ENCODE results near the gene STAT2. TPM values are rescaled to one million over a fixed set of nuclear protein-coding genes. Genes with fewer than 3 reads are reported as not detected.

STAT2 gene
- polyA plus RNA-seq, 3 donors from 2014 or later, result 49.5 to 78.1 (median 61.4) TPM

DNA sequence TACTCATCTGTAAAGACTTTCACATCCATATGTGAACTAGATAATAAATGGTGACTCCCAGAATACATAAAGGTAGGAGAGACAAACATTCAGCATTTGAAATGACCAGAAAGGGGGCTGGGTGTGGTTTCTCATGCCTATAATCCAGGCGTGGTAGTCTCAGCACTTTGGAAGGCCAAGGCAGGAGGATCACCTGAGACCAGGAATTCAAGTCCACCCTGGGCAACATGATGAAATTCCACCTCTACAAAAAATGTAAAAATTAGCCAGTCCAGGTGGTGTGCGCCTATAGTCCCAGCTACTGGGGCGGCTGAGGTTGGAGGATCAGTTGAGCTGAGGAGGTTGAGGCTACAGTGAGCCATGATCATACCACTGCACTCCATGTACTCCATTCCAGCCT, 55.6 kb downstream of the STAT2 start:
- H3K4me3 Mint-ChIP-seq, result no peak overlapping the region
- H3K9me3 Mint-ChIP-seq, result no peaks in the 10 kb centered on the region
- no peak for DNase-seq
- H3K27ac Mint-ChIP-seq, result no peak overlapping the region
- H3K4me1 Mint-ChIP-seq, result peaks cover 21 to 32% of the 10 kb centered on the region in 2 donors
- peaks cover 0 to 6% (median 4%) of the 10 kb centered on the region in 3 donors for H3K36me3 Mint-ChIP-seq
- H3K27me3 Mint-ChIP-seq (ENCODE audit: low read depth in 3 of 3), result peaks cover 0 to 3% (median 2%) of the 10 kb centered on the region in 3 donors

DNA sequence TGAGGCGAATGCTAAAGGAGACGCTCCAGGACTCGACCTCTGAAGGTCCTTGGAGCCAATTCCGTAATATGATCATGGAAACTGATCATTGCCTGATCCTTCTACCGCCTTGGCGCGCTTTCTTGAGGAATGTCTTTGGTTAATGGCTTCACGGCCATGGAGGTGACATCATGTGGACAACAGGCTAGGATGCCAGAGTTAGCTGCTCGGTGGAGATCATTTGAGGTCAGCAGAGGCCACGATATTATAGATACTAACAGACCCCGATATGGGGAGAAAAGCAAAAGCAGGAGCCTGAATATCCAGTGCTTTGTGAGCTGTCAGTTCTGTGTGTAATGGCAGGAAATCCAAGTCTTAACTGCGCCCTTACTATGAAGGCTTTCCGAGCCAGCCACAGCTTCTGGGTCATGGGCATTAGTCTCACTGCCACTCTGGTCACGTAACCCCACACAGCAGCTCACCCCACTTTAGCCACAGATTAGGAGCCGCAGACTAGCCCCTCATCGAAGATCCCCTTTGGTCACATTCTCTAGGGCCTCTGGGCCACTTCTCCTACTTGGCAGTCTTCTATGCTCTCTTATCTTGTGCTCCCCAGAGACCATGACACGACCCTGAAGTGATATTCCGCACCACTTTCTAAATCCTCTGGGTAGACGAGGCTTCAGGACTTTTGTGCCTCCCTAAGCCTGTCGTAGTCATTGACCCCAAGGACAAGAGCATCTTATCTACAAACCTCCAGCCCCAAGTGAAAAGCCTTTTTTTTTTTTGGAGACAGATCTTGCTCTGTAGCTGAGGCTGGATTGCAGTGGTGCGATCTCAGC, 59.1 kb downstream of the STAT2 start:
- no peak for DNase-seq
- Mint-ChIP-seq H3K9me3 (no peaks in the 10 kb centered on the region), H3K4me1 (peaks cover 48 to 65% of the 10 kb centered on the region in 2 donors)

GRCh38 chr12:56299853-56300643, 59.9 kb downstream of the STAT2 start, which contains the start of gene CS:
TSS of gene CS (minus strand) at chr12:56300330. CDS start at chr12:56300201, 129 bp downstream.
- Mint-ChIP-seq H3K9me3 (no peaks in the 10 kb centered on the region), H3K27ac (peak within 1 kb of the TSS; percentile 98 to 99 (median 98)), H3K4me1 (peaks cover 48 to 65% of the 10 kb centered on the region in 2 donors), H3K4me3 (peak within 1 kb of the TSS; percentile 94 to 96 (median 94)), H3K36me3 (no peaks in the 10 kb centered on the region), H3K27me3 (ENCODE audit: low read depth in 3 of 3) (peaks cover 0 to 3% (median 2%) of the 10 kb centered on the region in 3 donors)
- DNase-seq, result peak; percentile 99

More for the DNA sequence above, 59.1 kb downstream of the STAT2 start:
- H3K27ac Mint-ChIP-seq, result peak overlapping the region; percentile 98 to 99 (median 98)
- no peaks in the 10 kb centered on the region for H3K36me3 Mint-ChIP-seq
- H3K4me3 Mint-ChIP-seq, result peak overlapping the region; percentile 94 to 96 (median 94)
- peaks cover 0 to 3% (median 2%) of the 10 kb centered on the region in 3 donors for H3K27me3 Mint-ChIP-seq (ENCODE audit: low read depth in 3 of 3)

GRCh38 chr12:56299308-56299852, 60.5 kb downstream of the STAT2 start:
- peak in 1 of 3 donors; percentile 14 for DNase-seq
- Mint-ChIP-seq H3K9me3 (no peaks in the 10 kb centered on the region), H3K36me3 (no peaks in the 10 kb centered on the region), H3K27ac (peak overlapping the region; percentile 94 to 99 (median 98)), H3K4me1 (peaks cover 48 to 65% of the 10 kb centered on the region in 2 donors), H3K4me3 (peak overlapping the region; percentile 94 to 96 (median 94)), H3K27me3 (ENCODE audit: low read depth in 3 of 3) (peaks cover 0 to 3% (median 2%) of the 10 kb centered on the region in 3 donors)

- peak overlapping the region; percentile 94 to 99 (median 98) for H3K27ac Mint-ChIP-seq
- H3K9me3 Mint-ChIP-seq, result no peaks in the 10 kb centered on the region
- H3K4me3 Mint-ChIP-seq, result peak overlapping the region; percentile 94 to 96 (median 94)
- H3K36me3 Mint-ChIP-seq, result no peaks in the 10 kb centered on the region
- no peak for DNase-seq
- H3K4me1 Mint-ChIP-seq, result peaks cover 51 to 70% of the 10 kb centered on the region in 2 donors
- peaks cover 0 to 3% (median 2%) of the 10 kb centered on the region in 3 donors for H3K27me3 Mint-ChIP-seq (ENCODE audit: low read depth in 3 of 3)
Observed at GRCh38 chr12:56298828-56299227, 61.1 kb downstream of the STAT2 start.

DNA sequence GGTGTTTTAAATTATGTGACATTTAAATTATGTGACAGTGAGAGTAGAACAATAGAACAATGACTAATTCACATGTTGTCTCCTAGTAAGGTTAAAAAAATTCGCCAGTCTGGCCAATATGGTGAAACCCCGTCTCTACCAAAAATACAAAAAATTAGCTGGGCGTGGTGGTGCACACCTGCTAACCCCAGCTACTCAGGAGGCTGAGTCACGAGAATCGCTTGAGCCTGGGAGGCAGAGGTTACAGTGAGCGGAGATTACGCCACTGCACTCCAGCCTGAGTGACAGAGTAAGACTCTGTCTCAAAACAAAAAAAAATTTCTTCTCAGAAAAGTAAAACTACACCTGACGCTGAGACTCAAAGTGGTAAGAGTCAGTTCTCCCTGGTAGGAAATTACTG, 62.5 kb downstream of the STAT2 start:
- DNase-seq, result no peak
- Mint-ChIP-seq H3K36me3 (no peaks in the 10 kb centered on the region), H3K27me3 (ENCODE audit: low read depth in 3 of 3) (peaks cover 0 to 3% (median 3%) of the 10 kb centered on the region in 3 donors), H3K4me1 (peaks cover 56 to 77% of the 10 kb centered on the region in 2 donors), H3K27ac (peak overlapping the region in 1 of 6 donors; percentile 50), H3K4me3 (peak overlapping the region in 1 of 5 donors; percentile 94), H3K9me3 (no peaks in the 10 kb centered on the region)

- peaks cover 0 to 3% (median 3%) of the 10 kb centered on the region in 3 donors for H3K27me3 Mint-ChIP-seq (ENCODE audit: low read depth in 3 of 3)
- no peaks in the 10 kb centered on the region for H3K9me3 Mint-ChIP-seq
- H3K4me3 Mint-ChIP-seq, result no peak overlapping the region
- DNase-seq, result no peak
- H3K36me3 Mint-ChIP-seq, result peaks cover 0 to 4% (median 0%) of the 10 kb centered on the region in 3 donors
- H3K27ac Mint-ChIP-seq, result peak overlapping the region in 2 of 6 donors; percentile 55 to 61
- peaks cover 51 to 72% of the 10 kb centered on the region in 2 donors for H3K4me1 Mint-ChIP-seq
Observed at GRCh38 chr12:56296295-56296694, 63.6 kb downstream of the STAT2 start.

- peaks cover 0 to 11% (median 0%) of the 10 kb centered on the region in 3 donors for H3K36me3 Mint-ChIP-seq
- H3K27me3 Mint-ChIP-seq (ENCODE audit: low read depth in 3 of 3), result peaks cover 0 to 3% (median 2%) of the 10 kb centered on the region in 3 donors
- H3K4me1 Mint-ChIP-seq, result peaks cover 35 to 56% of the 10 kb centered on the region in 2 donors
- H3K9me3 Mint-ChIP-seq, result no peaks in the 10 kb centered on the region
- H3K4me3 Mint-ChIP-seq, result no peak overlapping the region
- no peak for DNase-seq
- H3K27ac Mint-ChIP-seq, result no peak overlapping the region
Observed at GRCh38 chr12:56293795-56294194, 66.1 kb downstream of the STAT2 start.

Other genes starting within 250 kb of the STAT2 start
- 1,000 to 10,000 TPM; 2,591 to 7,233 (median 3,803) TPM for gene RPL41, start 243.5 kb downstream of the STAT2 start, polyA plus RNA-seq
- gene ZC3H10, start 241.8 kb downstream of the STAT2 start, polyA plus RNA-seq, result 1 to 10 TPM in 2 of 3 donors, under 1 TPM in 1; 0.86 to 4.2 (median 1.3) TPM
- 100 to 1,000 TPM; 217 to 502 (median 273) TPM for gene ESYT1, start 231.8 kb downstream of the STAT2 start, polyA plus RNA-seq
- 10 to 100 TPM in 1 of 3 donors, 1 to 10 TPM in 2; 1.5 to 12.9 (median 9.3) TPM for gene MYL6B, start 207.5 kb downstream of the STAT2 start, polyA plus RNA-seq
- 1,000 to 10,000 TPM; 2,998 to 5,712 (median 4,230) TPM for gene MYL6, start 201.7 kb downstream of the STAT2 start, polyA plus RNA-seq
- 100 to 1,000 TPM in 1 of 3 donors, 10 to 100 TPM in 2; 25.7 to 118 (median 43.7) TPM for gene SMARCC2, start 170.6 kb downstream of the STAT2 start, polyA plus RNA-seq
- gene RNF41, start 138.2 kb downstream of the STAT2 start, polyA plus RNA-seq, result 10 to 100 TPM; 49.0 to 55.1 (median 49.3) TPM
- gene NABP2, start 135.8 kb downstream of the STAT2 start, polyA plus RNA-seq, result 1 to 10 TPM; 3.2 to 8.8 (median 6.8) TPM
- not detected for gene SLC39A5, start 130.1 kb downstream of the STAT2 start, polyA plus RNA-seq
- 10 to 100 TPM in 1 of 3 donors, 1 to 10 TPM in 2; 3.2 to 23.3 (median 3.7) TPM for gene ANKRD52, start 101.7 kb downstream of the STAT2 start, polyA plus RNA-seq
- gene COQ10A, start 93.2 kb downstream of the STAT2 start, polyA plus RNA-seq, result 10 to 100 TPM; 12.0 to 18.6 (median 18.3) TPM
- 10 to 100 TPM; 41.7 to 82.2 (median 67.3) TPM for gene CS, start 59.8 kb downstream of the STAT2 start, polyA plus RNA-seq
- 100 to 1,000 TPM; 201 to 232 (median 228) TPM for gene CNPY2, start 44.1 kb downstream of the STAT2 start, polyA plus RNA-seq
- gene PAN2, start 26.1 kb downstream of the STAT2 start, polyA plus RNA-seq, result 1 to 10 TPM; 4.6 to 9.4 (median 8.7) TPM
- 1 to 10 TPM in 1 of 3 donors, under 1 TPM in 2; 0.21 to 1.5 (median 0.40) TPM for gene IL23A, start 21.2 kb downstream of the STAT2 start, polyA plus RNA-seq
- not detected for gene APOF, start 2.8 kb upstream of the STAT2 start, polyA plus RNA-seq
- gene TIMELESS, start 89.3 kb upstream of the STAT2 start, polyA plus RNA-seq, result 10 to 100 TPM in 1 of 3 donors, 1 to 10 TPM in 2; 3.5 to 11.3 (median 4.8) TPM
- gene MIP, start 94.5 kb upstream of the STAT2 start, polyA plus RNA-seq, result under 1 TPM in 2 of 3 donors, not detected in 1; 0.15 to 0.25 TPM
- gene SPRYD4, start 108.5 kb upstream of the STAT2 start, polyA plus RNA-seq, result 1 to 10 TPM in 2 of 3 donors, under 1 TPM in 1; 0.82 to 1.1 (median 1.1) TPM
- 1 to 10 TPM in 2 of 3 donors, under 1 TPM in 1; 0.57 to 2.0 (median 1.2) TPM for gene GLS2, start 128.1 kb upstream of the STAT2 start, polyA plus RNA-seq
- 1 to 10 TPM; 1.1 to 1.3 (median 1.3) TPM for gene RBMS2, start 161.7 kb upstream of the STAT2 start, polyA plus RNA-seq

Measured in immature natural killer cell (primary cell).